HepG2 (cell line): ENCODE data around the gene CAMSAP2. TPM values are rescaled to one million over a fixed set of nuclear protein-coding genes. Genes with fewer than 3 reads are reported as not detected.

Experiments
- CCDC6 ChIP-seq: sonication (generic); formaldehyde crosslinking; IDR thresholded peaks from 2 replicates; pipeline ENCODE4 v1.8.1; 2022; ENCODE audit warnings: mild to moderate bottlenecking, missing genetic modification reagents, moderate library complexity
- SMC3 ChIP-seq: IDR thresholded peaks from 2 replicates; pipeline ENCODE4 v1.6.1; 2011; ENCODE audit warnings: low read length, improper control_type of control experiment
- polyA plus RNA-seq, 8 experiments: library from polyadenylated mRNA; depleted of rRNA in 3 of 8; stranded (reverse) in 7 of 8; unstranded in 1 of 8; fragments of >200 nt; fragmentation: Illumina TruSeq in 4 of 8; extraction: Trizol in 4 of 8; gene quantifications; 2 replicates each; pipeline versions ENCODE4 v1.2.1 to v1.2.3, GENCODE V29; 2011 to 2016; ENCODE audit warnings: low read depth in 4 of 8, missing spikeins in 1 of 8, mixed read lengths in 1 of 8; ENCODE audit not compliant: insufficient read depth in 1 of 8
- total RNA-seq, 5 experiments: library from RNA; depleted of rRNA; stranded (reverse); fragments of >200 nt; fragmentation: Illumina TruSeq; extraction: Trizol; gene quantifications; 2 replicates each; pipeline ENCODE4 v1.2.3, GENCODE V29; 2016; ENCODE audit warnings: low read depth in 1 of 5
- TF ChIP-seq, protein P1 (sequence below): IDR thresholded peaks from 2 replicates; pipeline ENCODE4 v1.6.1; 2016; ENCODE audit warnings: mild to moderate bottlenecking, missing biosample characterization, missing genetic modification reagents
- TF ChIP-seq, protein P2 (sequence below): sonication (generic); formaldehyde crosslinking; IDR thresholded peaks from 2 replicates; pipeline ENCODE4 v1.4.0; 2020; ENCODE audit warnings: missing genetic modification reagents, borderline replicate concordance
- TF ChIP-seq, protein P3 (sequence below): sonication (generic); formaldehyde crosslinking; IDR thresholded peaks from 2 replicates; pipeline ENCODE4 v1.8.0; 2022; ENCODE audit warnings: mild to moderate bottlenecking, missing genetic modification reagents, moderate library complexity
- TF ChIP-seq, protein P4 (sequence below): sonication (generic); formaldehyde crosslinking; IDR thresholded peaks from 2 replicates; pipeline ENCODE4 v1.4.0; 2020; ENCODE audit warnings: missing genetic modification reagents
- TF ChIP-seq, protein P5 (sequence below): IDR thresholded peaks from 2 replicates; pipeline ENCODE4 v1.6.1; 2016; ENCODE audit warnings: missing compliant biosample characterization, missing genetic modification reagents, borderline replicate concordance

Gene CAMSAP2
- total and polyA plus RNA-seq, 2 of the 13 experiments (the other 11 are each of a cell fraction or from before 2014, with no cell fraction given) = 3.4 to 8.2 TPM

DNA sequence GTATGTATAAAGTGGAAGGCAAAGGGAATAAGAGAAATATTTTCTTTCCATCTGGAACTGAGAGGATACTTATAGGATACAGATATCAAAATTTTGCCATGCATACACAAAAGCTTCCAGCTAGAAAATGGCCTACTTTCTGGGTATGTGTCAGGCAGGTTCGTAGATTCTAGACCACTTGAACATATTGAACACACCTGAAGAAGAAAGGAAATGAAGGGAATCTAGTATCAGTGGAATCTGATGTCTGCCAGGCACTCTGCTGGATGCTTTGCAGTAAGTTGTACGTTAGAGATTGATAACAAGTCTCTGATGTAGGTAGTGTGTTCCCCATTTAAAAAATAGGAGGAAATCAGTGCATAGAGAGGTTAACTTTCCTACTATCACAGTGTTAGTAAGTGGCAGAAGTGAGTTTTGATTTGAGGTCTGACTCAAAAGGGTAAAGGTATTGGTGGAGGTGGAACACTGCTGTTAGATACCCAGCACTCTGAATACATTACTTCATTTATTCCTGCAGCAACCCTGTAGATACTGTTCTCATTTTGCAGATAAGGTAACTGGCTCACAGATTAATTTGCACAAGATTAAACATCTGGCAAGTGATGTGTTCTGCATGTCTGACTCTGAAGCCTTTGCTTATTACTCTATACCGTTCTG lies 3.0 kb downstream of the CAMSAP2 start (continued):
- TF ChIP-seq, protein P1, sequence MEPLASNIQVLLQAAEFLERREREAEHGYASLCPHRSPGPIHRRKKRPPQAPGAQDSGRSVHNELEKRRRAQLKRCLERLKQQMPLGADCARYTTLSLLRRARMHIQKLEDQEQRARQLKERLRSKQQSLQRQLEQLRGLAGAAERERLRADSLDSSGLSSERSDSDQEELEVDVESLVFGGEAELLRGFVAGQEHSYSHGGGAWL = no peak
- TF ChIP-seq SMC3 = no peak
- TF ChIP-seq CCDC6 (CRISPR knock-in tag) = no peak
- TF ChIP-seq, protein P2, sequence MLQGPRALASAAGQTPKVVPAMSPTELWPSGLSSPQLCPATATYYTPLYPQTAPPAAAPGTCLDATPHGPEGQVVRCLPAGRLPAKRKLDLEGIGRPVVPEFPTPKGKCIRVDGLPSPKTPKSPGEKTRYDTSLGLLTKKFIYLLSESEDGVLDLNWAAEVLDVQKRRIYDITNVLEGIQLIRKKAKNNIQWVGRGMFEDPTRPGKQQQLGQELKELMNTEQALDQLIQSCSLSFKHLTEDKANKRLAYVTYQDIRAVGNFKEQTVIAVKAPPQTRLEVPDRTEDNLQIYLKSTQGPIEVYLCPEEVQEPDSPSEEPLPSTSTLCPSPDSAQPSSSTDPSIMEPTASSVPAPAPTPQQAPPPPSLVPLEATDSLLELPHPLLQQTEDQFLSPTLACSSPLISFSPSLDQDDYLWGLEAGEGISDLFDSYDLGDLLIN (CRISPR knock-in tag) = no peak
- TF ChIP-seq, protein P3, sequence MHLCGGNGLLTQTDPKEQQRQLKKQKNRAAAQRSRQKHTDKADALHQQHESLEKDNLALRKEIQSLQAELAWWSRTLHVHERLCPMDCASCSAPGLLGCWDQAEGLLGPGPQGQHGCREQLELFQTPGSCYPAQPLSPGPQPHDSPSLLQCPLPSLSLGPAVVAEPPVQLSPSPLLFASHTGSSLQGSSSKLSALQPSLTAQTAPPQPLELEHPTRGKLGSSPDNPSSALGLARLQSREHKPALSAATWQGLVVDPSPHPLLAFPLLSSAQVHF (CRISPR knock-in tag) = no peak
- TF ChIP-seq, protein P4, sequence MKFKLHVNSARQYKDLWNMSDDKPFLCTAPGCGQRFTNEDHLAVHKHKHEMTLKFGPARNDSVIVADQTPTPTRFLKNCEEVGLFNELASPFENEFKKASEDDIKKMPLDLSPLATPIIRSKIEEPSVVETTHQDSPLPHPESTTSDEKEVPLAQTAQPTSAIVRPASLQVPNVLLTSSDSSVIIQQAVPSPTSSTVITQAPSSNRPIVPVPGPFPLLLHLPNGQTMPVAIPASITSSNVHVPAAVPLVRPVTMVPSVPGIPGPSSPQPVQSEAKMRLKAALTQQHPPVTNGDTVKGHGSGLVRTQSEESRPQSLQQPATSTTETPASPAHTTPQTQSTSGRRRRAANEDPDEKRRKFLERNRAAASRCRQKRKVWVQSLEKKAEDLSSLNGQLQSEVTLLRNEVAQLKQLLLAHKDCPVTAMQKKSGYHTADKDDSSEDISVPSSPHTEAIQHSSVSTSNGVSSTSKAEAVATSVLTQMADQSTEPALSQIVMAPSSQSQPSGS (CRISPR knock-in tag) = no peak
- TF ChIP-seq, protein P5, sequence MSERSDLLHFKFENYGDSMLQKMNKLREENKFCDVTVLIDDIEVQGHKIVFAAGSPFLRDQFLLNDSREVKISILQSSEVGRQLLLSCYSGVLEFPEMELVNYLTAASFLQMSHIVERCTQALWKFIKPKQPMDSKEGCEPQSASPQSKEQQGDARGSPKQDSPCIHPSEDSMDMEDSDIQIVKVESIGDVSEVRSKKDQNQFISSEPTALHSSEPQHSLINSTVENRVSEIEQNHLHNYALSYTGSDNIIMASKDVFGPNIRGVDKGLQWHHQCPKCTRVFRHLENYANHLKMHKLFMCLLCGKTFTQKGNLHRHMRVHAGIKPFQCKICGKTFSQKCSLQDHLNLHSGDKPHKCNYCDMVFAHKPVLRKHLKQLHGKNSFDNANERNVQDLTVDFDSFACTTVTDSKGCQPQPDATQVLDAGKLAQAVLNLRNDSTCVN (CRISPR knock-in tag) = no peak
